Measurements from ENCODE around the gene CES2.

- no peak for TF ChIP-seq CTCF (IDR thresholded peaks at IDR 0.05)
- no peak for TF ChIP-seq EZH2 (IDR thresholded peaks at IDR 0.05; ENCODE audit: borderline replicate concordance, insufficient read depth, low read depth, low read length, poor library complexity, severe bottlenecking)
Measured at GRCh38 chr16:66895999-66896398, 39.3 kb upstream of the CES2 start.

All from B cell (primary cell).